Measurements from ENCODE around the gene SIGLEC5.
A peak's percentile ranks its signal among the peaks of the same experiment; 100 is the strongest.

SIGLEC5 gene

GRCh38 chr19:51614789-51615188 lies 15.4 kb downstream of the SIGLEC5 start:
- no peak for TF ChIP-seq CTCF (IDR thresholded peaks at IDR 0.05)
- Histone ChIP-seq H3K4me1 (ENCODE audit: control insufficient read depth in 1 of 2, insufficient read depth in 1 of 2, low read depth in 1 of 2, low read length in 1 of 2) (peaks cover 7 to 56% of the 10 kb centered on the region in 2 experiments), H3K27ac (peak overlapping the region; percentile 62), H3K4me3 (ENCODE audit: low read depth in 1 of 2, low read length in 1 of 2) (no peak overlapping the region), H3K27me3 (no peaks in the 10 kb centered on the region), H3K36me3 (peaks cover 84% of the 10 kb centered on the region), H3K9me3 (no peaks in the 10 kb centered on the region)

GRCh38 chr19:51610576-51610975 lies 19.6 kb downstream of the SIGLEC5 start:
- TF ChIP-seq CTCF (IDR thresholded peaks at IDR 0.05): no peak
- Histone ChIP-seq H3K9me3 (no peaks in the 10 kb centered on the region), H3K27me3 (peaks cover 15% of the 10 kb centered on the region), H3K4me3 (ENCODE audit: low read depth in 1 of 2, low read length in 1 of 2) (no peak overlapping the region), H3K4me1 (ENCODE audit: control insufficient read depth in 1 of 2, insufficient read depth in 1 of 2, low read depth in 1 of 2, low read length in 1 of 2) (peaks cover 0 to 46% of the 10 kb centered on the region in 2 experiments), H3K36me3 (peaks cover 64% of the 10 kb centered on the region), H3K27ac (peak overlapping the region; percentile 62)

GRCh38 chr19:51607920-51608562 lies 22.2 kb downstream of the SIGLEC5 start:
- peaks cover 40% of the 10 kb centered on the region for H3K27me3 ChIP-seq
- H3K9me3 ChIP-seq: no peaks in the 10 kb centered on the region
- peaks cover 39% of the 10 kb centered on the region for H3K36me3 ChIP-seq
- peak; percentile 80 for TF ChIP-seq CTCF (IDR thresholded peaks at IDR 0.05)
- peak overlapping the region; percentile 28 for H3K27ac ChIP-seq
- H3K4me1 ChIP-seq (ENCODE audit: control insufficient read depth in 1 of 2, insufficient read depth in 1 of 2, low read depth in 1 of 2, low read length in 1 of 2): peaks cover 0 to 22% of the 10 kb centered on the region in 2 experiments
- no peak overlapping the region for H3K4me3 ChIP-seq (ENCODE audit: low read depth in 1 of 2, low read length in 1 of 2)

- H3K27ac ChIP-seq: no peak overlapping the region
- no peak for TF ChIP-seq CTCF (IDR thresholded peaks at IDR 0.05)
- no peaks in the 10 kb centered on the region for H3K9me3 ChIP-seq
- H3K27me3 ChIP-seq: peaks cover 49% of the 10 kb centered on the region
- peaks cover 29% of the 10 kb centered on the region for H3K36me3 ChIP-seq
- no peak overlapping the region for H3K4me3 ChIP-seq (ENCODE audit: low read depth in 1 of 2, low read length in 1 of 2)
- peaks cover 0 to 22% of the 10 kb centered on the region in 2 experiments for H3K4me1 ChIP-seq (ENCODE audit: control insufficient read depth in 1 of 2, insufficient read depth in 1 of 2, low read depth in 1 of 2, low read length in 1 of 2)
Measured at GRCh38 chr19:51607077-51607476, 23.1 kb downstream of the SIGLEC5 start.

GRCh38 chr19:51602189-51602854 lies 27.9 kb downstream of the SIGLEC5 start:
- Histone ChIP-seq H3K36me3 (no peaks in the 10 kb centered on the region), H3K4me1 (ENCODE audit: control insufficient read depth in 1 of 2, insufficient read depth in 1 of 2, low read depth in 1 of 2, low read length in 1 of 2) (peaks cover 0 to 10% of the 10 kb centered on the region in 2 experiments), H3K27ac (no peak overlapping the region), H3K9me3 (no peaks in the 10 kb centered on the region), H3K4me3 (ENCODE audit: low read depth in 1 of 2, low read length in 1 of 2) (no peak overlapping the region), H3K27me3 (peaks cover 86% of the 10 kb centered on the region)
- no peak for TF ChIP-seq CTCF (IDR thresholded peaks at IDR 0.05)
